Measurements from ENCODE around the gene TMEM39B. TPM values are rescaled to one million over a fixed set of nuclear protein-coding genes. Genes with fewer than 3 reads are reported as not detected.

TMEM39B gene
- total RNA-seq: 10 to 100 TPM; 27.3 to 30.0 TPM

DNA sequence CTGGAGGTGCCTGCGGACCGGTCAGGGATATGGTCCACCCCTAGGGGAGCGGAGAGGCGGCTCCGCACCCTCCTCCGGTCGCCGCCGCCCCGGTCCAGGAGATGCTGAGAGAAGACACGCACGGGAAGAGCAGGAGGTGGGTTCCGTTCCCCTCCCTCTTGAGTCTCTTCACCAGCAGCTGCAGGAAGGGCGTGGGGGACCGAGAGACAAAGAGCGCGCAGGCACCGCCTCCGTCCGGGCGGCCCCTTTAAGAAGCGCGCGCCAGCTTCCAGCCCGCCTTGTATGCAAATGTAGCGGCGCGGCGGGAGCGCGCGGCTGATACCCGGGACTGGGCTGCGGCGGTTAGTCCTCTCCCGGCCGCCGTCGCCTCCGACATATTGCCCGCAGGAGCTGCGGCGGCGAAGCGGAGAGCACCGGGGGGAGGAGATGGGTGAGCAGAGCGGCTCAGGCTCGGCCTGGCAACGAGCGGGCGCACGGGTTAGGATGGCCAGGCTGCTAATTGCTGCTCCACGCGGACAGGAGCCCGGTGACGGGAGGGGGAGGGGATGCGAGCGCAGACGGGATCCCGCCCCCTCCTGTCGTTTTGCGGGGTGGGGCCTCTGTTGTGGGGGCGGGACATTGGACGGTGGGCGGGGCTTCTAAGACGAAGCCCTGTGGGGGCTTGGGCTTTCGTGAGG, at the start of gene TMEM39B:
Gene TMEM39B, plus strand, starts transcription at position 318 of the 677 bp plus-strand sequence. Its CDS starts 109 bp downstream, at position 427.
- CTCF ChIA-PET: interaction anchor here (0.6 to 3.6 kb wide), 16 partner anchors 10 to 328 kb away, joined by 3 to 32 read pairs (median 4); partner anchors contain the start of genes KPNA6 and TXLNA
- peak; percentile 89 for ATAC-seq
- peaks cover 10% of the 10 kb centered on the region for H3K36me3 Mint-ChIP-seq
- DNase-seq: peak; percentile 96
- peak within 1 kb of the TSS; percentile 83 for H3K4me3 Mint-ChIP-seq
- peaks cover 7% of the 10 kb centered on the region for H3K27me3 Mint-ChIP-seq
- peak within 1 kb of the TSS; percentile 86 for H3K27ac Mint-ChIP-seq
- no peaks in the 10 kb centered on the region for H3K9me3 Mint-ChIP-seq (ENCODE audit: low read depth)
- peaks cover 32% of the 10 kb centered on the region for H3K4me1 Mint-ChIP-seq

DNA sequence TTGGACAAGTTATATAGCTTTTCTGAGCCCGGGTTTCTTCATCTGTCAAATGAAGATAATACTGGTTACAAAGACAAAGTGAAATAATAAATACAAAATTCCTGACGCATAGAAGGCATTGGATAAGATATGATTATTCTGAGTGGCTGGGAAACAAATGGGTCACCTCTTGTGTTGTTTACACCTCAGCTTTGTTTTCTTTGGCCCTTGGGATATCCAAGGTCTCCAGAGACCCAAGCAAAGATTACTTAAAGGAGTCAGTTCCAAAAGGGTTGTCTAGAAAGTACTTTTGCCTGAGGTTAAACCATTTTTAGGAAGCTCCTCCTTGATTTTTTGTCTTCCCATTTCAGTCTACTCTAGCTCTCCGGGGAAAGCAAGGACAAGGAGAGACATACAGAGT, 49.4 kb upstream of the TMEM39B start:
- Mint-ChIP-seq H3K27me3 (no peaks in the 10 kb centered on the region), H3K9me3 (ENCODE audit: low read depth) (no peaks in the 10 kb centered on the region), H3K27ac (no peak overlapping the region), H3K4me3 (no peak overlapping the region), H3K4me1 (peaks cover 34% of the 10 kb centered on the region), H3K36me3 (peaks cover 30% of the 10 kb centered on the region)
- CTCF ChIA-PET: interaction anchor here (0.8 to 1.6 kb wide), 4 partner anchors 8 to 262 kb away, joined by 3 to 4 read pairs (median 4); partner anchors contain the start of gene TMEM39B
- ATAC-seq: no peak
- no peak for DNase-seq

DNA sequence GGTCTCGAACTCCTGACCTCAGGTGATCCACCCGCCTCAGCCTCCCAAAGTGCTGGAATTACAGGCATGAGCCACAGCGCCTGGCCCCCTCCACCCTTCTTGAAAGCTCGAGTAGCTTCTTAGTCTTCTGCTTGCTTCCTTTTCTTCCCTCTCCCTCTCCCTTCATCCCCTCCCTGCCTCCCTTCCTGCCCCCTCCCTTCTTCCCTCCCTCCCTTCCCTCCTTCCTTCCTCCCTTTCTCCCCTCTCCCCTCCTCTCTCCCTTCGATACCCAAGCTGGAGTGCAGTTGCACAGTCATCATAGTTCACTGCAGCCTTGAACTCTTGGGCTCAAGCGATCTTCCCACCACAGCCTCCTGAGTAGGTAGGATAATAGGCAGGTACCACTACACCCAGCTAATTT, 47.2 kb upstream of the TMEM39B start:
- CTCF ChIA-PET: interaction anchor here (1.7 kb wide), 1 partner anchor 61 kb away, joined by 5 read pairs; no protein-coding TSS in a partner anchor
- no peaks in the 10 kb centered on the region for H3K27me3 Mint-ChIP-seq
- DNase-seq (no peak), ATAC-seq (no peak)
- H3K9me3 Mint-ChIP-seq (ENCODE audit: low read depth): no peaks in the 10 kb centered on the region
- H3K4me3 Mint-ChIP-seq: no peak overlapping the region
- peaks cover 36% of the 10 kb centered on the region for H3K4me1 Mint-ChIP-seq
- H3K36me3 Mint-ChIP-seq: peaks cover 32% of the 10 kb centered on the region
- no peak overlapping the region for H3K27ac Mint-ChIP-seq

DNA sequence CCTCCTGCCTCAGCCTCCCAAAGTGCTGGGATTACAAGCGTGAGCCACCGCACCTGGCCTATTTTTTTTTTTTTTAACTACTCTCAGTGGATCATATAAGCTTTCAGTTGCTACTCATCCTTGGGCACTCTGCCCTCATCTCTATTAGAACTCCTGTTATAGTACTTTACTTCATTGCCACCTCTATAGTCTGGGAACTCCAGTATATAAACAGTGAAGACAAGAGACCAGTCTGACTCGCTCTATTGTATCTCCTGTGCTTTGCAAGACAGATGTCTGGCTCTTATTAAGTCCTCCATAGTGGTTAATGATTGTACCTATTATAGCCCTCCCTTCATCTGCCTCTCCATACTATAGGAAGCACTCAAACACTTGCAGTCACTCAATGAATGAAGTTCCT, 44.0 kb upstream of the TMEM39B start:
- DNase-seq: no peak
- ATAC-seq: no peak
- H3K9me3 Mint-ChIP-seq (ENCODE audit: low read depth): no peaks in the 10 kb centered on the region
- H3K27me3 Mint-ChIP-seq: no peaks in the 10 kb centered on the region
- H3K27ac Mint-ChIP-seq: no peak overlapping the region
- H3K4me1 Mint-ChIP-seq: peaks cover 24% of the 10 kb centered on the region
- H3K36me3 Mint-ChIP-seq: peaks cover 40% of the 10 kb centered on the region
- CTCF ChIA-PET: interaction anchor here (0.7 kb wide), 1 partner anchor 15 kb away, joined by 3 read pairs; no protein-coding TSS in a partner anchor
- H3K4me3 Mint-ChIP-seq: no peak overlapping the region

DNA sequence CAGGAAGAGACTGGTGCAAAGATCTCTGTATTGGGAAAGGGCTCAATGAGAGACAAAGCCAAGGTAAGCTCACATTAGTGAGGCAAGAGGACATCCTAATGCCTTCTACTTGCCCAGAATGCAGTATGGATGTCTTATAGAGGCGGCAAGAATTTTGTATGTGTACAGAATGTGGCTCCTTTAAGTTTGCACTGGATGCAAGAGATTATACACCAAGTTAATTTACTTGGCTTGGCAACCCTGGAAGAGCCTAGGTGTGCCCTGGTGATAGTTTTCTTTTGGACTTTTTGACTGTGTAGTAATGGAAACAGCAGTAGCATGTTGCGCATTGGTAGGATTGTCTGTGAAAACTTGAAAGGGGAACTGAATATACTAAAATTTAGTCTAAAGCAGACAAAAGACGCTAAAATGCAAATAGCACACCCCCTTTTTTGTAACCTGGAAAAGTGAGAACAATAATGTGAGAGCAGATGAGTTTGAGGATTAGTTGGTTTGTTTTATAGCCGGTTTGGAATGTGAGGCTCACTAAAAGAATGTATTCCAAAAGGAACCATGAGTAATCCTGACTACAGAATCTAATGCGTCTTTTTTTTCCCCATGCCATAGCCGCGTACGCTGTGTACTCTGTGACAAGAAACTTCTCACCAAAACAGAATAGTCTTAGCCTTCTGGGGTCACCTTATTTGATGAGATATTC, 41.0 kb upstream of the TMEM39B start:
- ATAC-seq (no peak), DNase-seq (peak; percentile 5)
- Mint-ChIP-seq H3K9me3 (ENCODE audit: low read depth) (no peaks in the 10 kb centered on the region), H3K4me1 (peaks cover 33% of the 10 kb centered on the region), H3K4me3 (no peak overlapping the region), H3K27me3 (no peaks in the 10 kb centered on the region), H3K36me3 (peaks cover 55% of the 10 kb centered on the region), H3K27ac (no peak overlapping the region)
- CTCF ChIA-PET: interaction anchor here (1.3 kb wide), 1 partner anchor 29 kb away, joined by 3 read pairs; no protein-coding TSS in a partner anchor

DNA sequence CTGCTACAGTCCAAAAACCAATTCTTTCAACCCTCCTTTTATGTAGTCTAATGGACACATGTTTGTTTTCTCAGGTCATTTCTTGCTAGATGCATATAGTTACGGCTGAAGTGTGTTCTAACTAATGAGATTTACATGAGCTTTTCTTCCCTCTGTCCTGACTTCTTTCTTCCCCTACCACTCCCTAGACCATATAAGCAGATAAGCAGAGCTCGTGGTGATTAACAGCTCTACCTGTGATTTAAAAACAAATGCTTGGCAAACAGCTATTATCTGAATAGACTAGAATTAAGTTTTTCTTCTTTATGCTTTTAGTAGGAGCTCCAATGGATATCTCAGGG, 40.5 kb upstream of the TMEM39B start:
- Mint-ChIP-seq H3K4me3 (no peak overlapping the region), H3K9me3 (ENCODE audit: low read depth) (no peaks in the 10 kb centered on the region), H3K27me3 (no peaks in the 10 kb centered on the region), H3K36me3 (peaks cover 58% of the 10 kb centered on the region), H3K27ac (no peak overlapping the region), H3K4me1 (peaks cover 31% of the 10 kb centered on the region)
- CTCF ChIA-PET: no interaction called here
- DNase-seq (no peak), ATAC-seq (no peak)

DNA sequence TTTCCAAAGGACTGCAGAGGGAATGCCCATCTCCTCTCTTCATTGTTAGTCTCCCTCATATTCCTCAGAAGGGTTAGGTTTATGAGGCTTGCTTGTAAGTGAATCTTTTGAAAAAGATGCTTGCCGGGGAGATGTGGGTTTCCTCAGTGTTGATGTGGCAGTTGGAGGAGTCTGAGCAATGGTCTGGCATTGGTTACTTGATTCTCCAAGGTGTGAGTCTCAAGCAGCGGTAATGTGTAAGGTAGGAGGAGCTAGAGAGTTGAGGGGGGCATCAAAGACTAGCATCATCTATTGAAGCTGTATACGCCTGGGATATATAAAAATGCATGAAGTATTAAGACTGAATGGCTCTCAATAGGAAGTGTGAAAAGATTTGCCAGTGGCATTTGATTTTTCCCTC, 37.6 kb upstream of the TMEM39B start:
- ATAC-seq (no peak), DNase-seq (peak; percentile 28)
- no peaks in the 10 kb centered on the region for H3K27me3 Mint-ChIP-seq
- H3K4me1 Mint-ChIP-seq: peaks cover 23% of the 10 kb centered on the region
- H3K36me3 Mint-ChIP-seq: peaks cover 70% of the 10 kb centered on the region
- H3K9me3 Mint-ChIP-seq (ENCODE audit: low read depth): no peaks in the 10 kb centered on the region
- H3K27ac Mint-ChIP-seq: peak overlapping the region; percentile 76
- H3K4me3 Mint-ChIP-seq: no peak overlapping the region
- CTCF ChIA-PET: interaction anchor here (0.9 to 1.2 kb wide), 2 partner anchors 9 to 32 kb away, joined by 3 read pairs; no protein-coding TSS in a partner anchor

DNA sequence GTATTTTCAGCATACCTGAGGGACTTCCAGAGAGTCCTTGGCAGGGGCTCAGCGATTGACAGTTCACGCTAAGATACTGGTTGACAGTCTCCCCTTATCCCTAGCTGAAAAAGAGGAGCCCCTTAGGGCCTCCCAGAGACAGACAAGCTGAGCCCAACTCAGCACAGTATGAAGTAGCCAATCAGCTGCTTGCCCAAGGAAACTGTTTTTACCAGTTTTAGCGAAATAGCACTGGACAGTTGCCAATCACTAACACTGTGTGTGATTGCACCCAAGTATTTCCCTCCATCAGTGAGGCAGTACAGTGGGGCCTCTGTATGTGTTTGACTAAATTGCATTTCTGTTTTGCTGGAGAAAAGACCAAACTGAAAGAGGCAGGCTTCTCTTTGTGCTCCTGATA, 32.0 kb upstream of the TMEM39B start:
- Mint-ChIP-seq H3K9me3 (ENCODE audit: low read depth) (no peaks in the 10 kb centered on the region), H3K36me3 (peaks cover 55% of the 10 kb centered on the region), H3K4me1 (peaks cover 6% of the 10 kb centered on the region), H3K4me3 (no peak overlapping the region), H3K27ac (no peak overlapping the region), H3K27me3 (no peaks in the 10 kb centered on the region)
- ATAC-seq (no peak), DNase-seq (peak; percentile 36)
- CTCF ChIA-PET: interaction anchor here (0.6 to 1.3 kb wide), 4 partner anchors 20 to 705 kb away, joined by 3 read pairs; partner anchors contain the start of gene TMEM39B

DNA sequence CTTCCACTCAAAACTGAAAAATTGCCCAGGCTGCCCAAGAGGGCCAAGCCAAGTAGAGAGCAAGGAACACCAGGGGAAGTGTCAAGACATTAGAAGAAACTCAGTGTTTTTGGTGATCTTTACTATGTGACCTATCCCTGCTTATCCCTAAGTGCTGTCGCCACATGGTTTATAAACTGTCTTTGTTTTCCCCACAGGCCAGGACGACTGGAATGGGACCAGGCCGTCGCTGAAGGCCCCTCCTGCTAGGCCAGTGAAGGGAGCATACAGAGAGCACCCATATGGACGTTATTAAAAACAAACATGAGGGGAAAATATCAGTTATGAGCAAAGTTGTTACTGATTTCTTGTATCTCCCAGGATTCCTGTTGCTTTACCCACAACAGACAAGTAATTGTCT, 30.4 kb upstream of the TMEM39B start:
- no peaks in the 10 kb centered on the region for H3K9me3 Mint-ChIP-seq (ENCODE audit: low read depth)
- H3K27me3 Mint-ChIP-seq: no peaks in the 10 kb centered on the region
- no peak for ATAC-seq
- H3K4me1 Mint-ChIP-seq: peaks cover 4% of the 10 kb centered on the region
- CTCF ChIA-PET: no interaction called here
- H3K36me3 Mint-ChIP-seq: peaks cover 52% of the 10 kb centered on the region
- no peak overlapping the region for H3K27ac Mint-ChIP-seq
- no peak for DNase-seq
- H3K4me3 Mint-ChIP-seq: no peak overlapping the region

DNA sequence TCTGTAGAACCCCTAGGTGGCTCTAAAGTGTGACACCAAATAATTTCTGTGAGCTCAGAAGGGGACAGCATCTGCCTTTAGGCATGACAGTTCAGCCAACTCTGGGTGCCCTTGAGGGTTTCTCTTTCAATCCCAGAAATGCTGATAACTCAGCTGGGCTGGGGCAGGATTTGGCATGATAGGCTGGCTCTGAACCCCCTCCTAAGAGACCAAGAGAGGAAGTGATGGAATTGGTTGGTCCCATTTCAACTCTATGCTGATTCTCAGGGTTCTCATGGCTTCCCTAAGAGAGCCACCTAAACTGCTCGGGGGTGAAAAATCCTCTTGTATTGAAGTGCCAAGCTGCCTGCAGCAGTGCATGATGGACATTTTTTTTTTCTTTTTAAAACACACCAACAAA, 28.5 kb upstream of the TMEM39B start:
- DNase-seq: peak; percentile 39
- Mint-ChIP-seq H3K4me3 (no peak overlapping the region), H3K36me3 (peaks cover 45% of the 10 kb centered on the region), H3K27ac (no peak overlapping the region), H3K4me1 (no peaks in the 10 kb centered on the region), H3K27me3 (no peaks in the 10 kb centered on the region), H3K9me3 (ENCODE audit: low read depth) (no peaks in the 10 kb centered on the region)
- CTCF ChIA-PET: interaction anchor here (0.8 to 1.6 kb wide), 7 partner anchors 9 to 80 kb away, joined by 3 to 7 read pairs (median 3); no protein-coding TSS in a partner anchor
- ATAC-seq: no peak

DNA sequence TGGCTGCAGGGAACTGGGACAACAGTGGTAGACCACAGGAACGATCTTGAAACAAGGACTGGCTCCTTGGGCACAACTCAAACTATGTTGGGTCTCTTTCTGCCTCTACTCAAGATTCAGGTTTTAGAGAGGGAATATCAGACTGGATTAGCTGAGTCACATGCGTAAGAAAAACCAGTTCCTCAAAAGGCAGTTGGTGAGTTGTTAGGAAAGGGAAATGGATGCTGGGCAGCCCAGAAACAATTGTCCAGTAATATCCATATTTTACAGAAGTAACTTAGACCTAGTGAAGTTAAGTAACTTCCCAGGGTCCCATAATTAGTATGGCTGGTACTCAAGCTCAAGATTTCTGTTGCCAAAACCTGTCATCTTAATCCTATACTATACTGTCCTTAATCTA, 27.0 kb upstream of the TMEM39B start:
- Mint-ChIP-seq H3K27me3 (no peaks in the 10 kb centered on the region), H3K36me3 (peaks cover 42% of the 10 kb centered on the region), H3K4me1 (no peaks in the 10 kb centered on the region), H3K9me3 (ENCODE audit: low read depth) (no peaks in the 10 kb centered on the region), H3K4me3 (no peak overlapping the region), H3K27ac (no peak overlapping the region)
- ATAC-seq (no peak), DNase-seq (peak; percentile 23)
- CTCF ChIA-PET: interaction anchor here (1.2 kb wide), 1 partner anchor 10 kb away, joined by 3 read pairs; no protein-coding TSS in a partner anchor

DNA sequence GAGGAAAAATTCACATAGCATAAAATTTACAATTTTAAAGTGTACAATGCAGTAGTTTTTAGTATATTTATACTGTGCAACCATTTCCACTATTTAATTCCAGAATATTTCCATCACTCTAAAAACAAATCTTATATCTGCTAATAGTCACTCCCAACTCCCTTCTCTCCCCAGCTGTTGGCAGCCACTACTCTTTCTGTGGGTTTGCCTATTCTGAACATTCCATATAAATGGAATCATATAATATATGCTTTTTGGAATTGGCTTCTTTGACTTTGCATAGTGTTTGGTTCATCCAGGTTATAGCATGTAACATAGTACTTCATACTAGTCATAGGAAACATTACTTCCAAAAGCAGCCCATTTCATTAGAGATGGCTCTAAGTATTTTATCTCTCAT, 25.0 kb upstream of the TMEM39B start:
- Mint-ChIP-seq H3K27me3 (no peaks in the 10 kb centered on the region), H3K4me3 (no peak overlapping the region), H3K9me3 (ENCODE audit: low read depth) (no peaks in the 10 kb centered on the region), H3K4me1 (no peaks in the 10 kb centered on the region), H3K36me3 (peaks cover 43% of the 10 kb centered on the region), H3K27ac (no peak overlapping the region)
- CTCF ChIA-PET: no interaction called here
- ATAC-seq (no peak), DNase-seq (no peak)

DNA sequence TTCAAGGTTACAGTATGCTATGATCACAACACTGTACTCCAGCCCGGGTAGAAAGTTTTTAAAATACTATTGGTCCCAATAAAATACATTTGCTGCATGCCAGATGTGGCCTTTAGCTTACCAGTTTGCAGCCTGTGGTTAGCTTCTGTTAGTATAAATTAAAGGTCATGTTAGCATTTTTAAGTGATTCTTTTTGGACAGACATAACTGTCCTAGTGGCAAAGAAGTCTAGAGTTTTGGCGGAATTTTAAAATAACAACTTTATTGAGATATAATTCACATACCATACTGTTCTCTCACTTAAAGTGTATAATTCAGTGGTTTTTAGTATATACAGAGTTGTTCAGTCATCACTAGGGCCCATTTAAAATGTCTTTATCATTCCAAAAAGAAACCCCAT, 24.3 kb upstream of the TMEM39B start:
- Mint-ChIP-seq H3K27ac (no peak overlapping the region), H3K9me3 (ENCODE audit: low read depth) (no peaks in the 10 kb centered on the region), H3K36me3 (peaks cover 43% of the 10 kb centered on the region), H3K27me3 (no peaks in the 10 kb centered on the region), H3K4me1 (no peaks in the 10 kb centered on the region), H3K4me3 (no peak overlapping the region)
- CTCF ChIA-PET: no interaction called here
- no peak for ATAC-seq
- no peak for DNase-seq

Measured in activated CD8-positive, alpha-beta memory T cell treated with anti-CD3 and anti-CD28 coated beads, Interleukin-2, amount 10 ng/mL, durations not matched to agents 7 days and 5 days (primary cell).